WTC11 (cell line): ENCODE data around the gene ZNRF3. TPM values are rescaled to one million over a fixed set of nuclear protein-coding genes. Genes with fewer than 3 reads are reported as not detected.
A peak's percentile ranks its signal among the peaks of the same experiment; 100 is the strongest.

ENCODE experiments used
- ATAC-seq: fragments of 200-7000 bp; cut with Tn5 transposase; 2 replicates; pipeline ENCODE4 v1.10.0; 2021; ENCODE audit warnings: mild to moderate bottlenecking, moderate library complexity
- CTCF ChIA-PET: fragments of 300-600 bp; sonication (Branson Sonifier 250); formaldehyde crosslinking; loops from one replicate; lab custom pipeline; 2021; ENCODE audit warnings: antibody characterized with exemption; lab: Charles Lee
- POLR2A ChIA-PET: fragments of 350-600 bp; sonication (Branson Sonifier 250); formaldehyde crosslinking; loops from one replicate; lab custom pipeline; 2021; ENCODE audit warnings: antibody characterized with exemption; lab: Charles Lee
- DNase-seq: peaks from one replicate; pipeline ENCODE4 v3.0.0; 2021; ENCODE audit warnings: low spot score
- H3K27ac Mint-ChIP-seq: 2 replicates; pipeline ENCODE4 v1.8.0; 2021; ENCODE audit warnings: mixed read lengths
- H3K27me3 Mint-ChIP-seq: 2 replicates; pipeline ENCODE4 v1.8.0; 2021; ENCODE audit warnings: low read depth, mild to moderate bottlenecking, moderate library complexity, mixed read lengths
- H3K36me3 Mint-ChIP-seq: 2 replicates; pipeline ENCODE4 v1.8.0; 2021; ENCODE audit warnings: mixed read lengths
- H3K4me1 Mint-ChIP-seq: 2 replicates; pipeline ENCODE4 v1.8.0; 2022; ENCODE audit warnings: mixed read lengths
- H3K4me3 Mint-ChIP-seq: 2 replicates; pipeline ENCODE4 v1.8.0; 2021; ENCODE audit warnings: mild to moderate bottlenecking, moderate library complexity, mixed read lengths
- H3K9me3 Mint-ChIP-seq: 2 replicates; pipeline ENCODE4 v1.8.0; 2021; ENCODE audit warnings: mixed read lengths
- ETV6 ChIP-seq: sonication (generic); formaldehyde crosslinking; IDR thresholded peaks from 2 replicates; pipeline ENCODE4 v1.8.1; 2022; ENCODE audit warnings: mild to moderate bottlenecking, missing genetic modification reagents
- HMGXB4 ChIP-seq: sonication (generic); formaldehyde crosslinking; IDR thresholded peaks from 2 replicates; pipeline ENCODE4 v1.8.1; 2023; ENCODE audit warnings: mild to moderate bottlenecking, moderate library complexity, missing genetic modification reagents
- JAZF1 ChIP-seq: fragments of 250-450 bp; sonication (Bioruptor Pico); IDR thresholded peaks from 2 replicates; pipeline ENCODE4 v1.9.0; 2021; ENCODE audit warnings: moderate library complexity, mild to moderate bottlenecking, inconsistent platforms
- PRDM15 ChIP-seq: sonication (generic); formaldehyde crosslinking; IDR thresholded peaks from 2 replicates; pipeline ENCODE4 v1.8.0; 2022; ENCODE audit warnings: missing genetic modification reagents
- SMAD3 ChIP-seq: sonication (generic); formaldehyde crosslinking; IDR thresholded peaks from 2 replicates; pipeline ENCODE4 v1.8.0; 2022; ENCODE audit warnings: missing genetic modification reagents, mild to moderate bottlenecking, borderline replicate concordance
- TEAD4 ChIP-seq: sonication (generic); formaldehyde crosslinking; IDR thresholded peaks from 2 replicates; pipeline ENCODE4 v1.8.0; 2022; ENCODE audit warnings: mild to moderate bottlenecking, missing genetic modification reagents
- ZNF317 ChIP-seq: sonication (generic); formaldehyde crosslinking; IDR thresholded peaks from 2 replicates; pipeline ENCODE4 v1.8.1; 2023; ENCODE audit warnings: low read depth, mild to moderate bottlenecking, moderate library complexity, missing genetic modification reagents, borderline replicate concordance
- ZNF512 ChIP-seq: sonication (generic); formaldehyde crosslinking; IDR thresholded peaks from 2 replicates; pipeline ENCODE4 v1.8.1; 2022; ENCODE audit warnings: missing genetic modification reagents, borderline replicate concordance
- ZSCAN18 ChIP-seq: fragments of 250-450 bp; sonication (Bioruptor Pico); IDR thresholded peaks from 2 replicates; pipeline ENCODE4 v2.1.2; 2022; ENCODE audit warnings: mild to moderate bottlenecking, moderate library complexity
- total RNA-seq: library from RNA; stranded (reverse); gene quantifications from 3 replicates; pipeline ENCODE4 v1.2.3, GENCODE V29; 2021
- TF ChIP-seq, protein P1 (sequence below): sonication (generic); formaldehyde crosslinking; IDR thresholded peaks from 2 replicates; pipeline ENCODE4 v1.8.1; 2023; ENCODE audit warnings: mild to moderate bottlenecking, missing genetic modification reagents, borderline replicate concordance
- TF ChIP-seq, protein P2 (sequence below): sonication (generic); formaldehyde crosslinking; IDR thresholded peaks from 2 replicates; pipeline ENCODE4 v1.8.1; 2022; ENCODE audit warnings: low read depth, missing genetic modification reagents, borderline replicate concordance

ZNRF3 gene
- total RNA-seq, 1 experiment from 2014 or later = 25.4 TPM

- TF ChIP-seq HMGXB4 = no peak
- TF ChIP-seq PRDM15 = no peak
Measured at GRCh38 chr22:28977481-28977971, 94.2 kb downstream of the ZNRF3 start (continued).

- peak overlapping the region; percentile 67; the same call in 1 of the 2 replicates for H3K27ac Mint-ChIP-seq
Measured at GRCh38 chr22:28978158-28978557, 94.8 kb downstream of the ZNRF3 start.

More at GRCh38 chr22:28978158-28978557, 94.8 kb downstream of the ZNRF3 start:
- Mint-ChIP-seq H3K4me1 (peaks cover 56% of the 10 kb centered on the region), H3K27me3 (no peaks in the 10 kb centered on the region), H3K9me3 (no peaks in the 10 kb centered on the region), H3K36me3 (no peaks in the 10 kb centered on the region), H3K4me3 (no peak overlapping the region)
- no peak for ATAC-seq
- CTCF ChIA-PET = no interaction called here
- DNase-seq = no peak
- TF ChIP-seq, protein P1, sequence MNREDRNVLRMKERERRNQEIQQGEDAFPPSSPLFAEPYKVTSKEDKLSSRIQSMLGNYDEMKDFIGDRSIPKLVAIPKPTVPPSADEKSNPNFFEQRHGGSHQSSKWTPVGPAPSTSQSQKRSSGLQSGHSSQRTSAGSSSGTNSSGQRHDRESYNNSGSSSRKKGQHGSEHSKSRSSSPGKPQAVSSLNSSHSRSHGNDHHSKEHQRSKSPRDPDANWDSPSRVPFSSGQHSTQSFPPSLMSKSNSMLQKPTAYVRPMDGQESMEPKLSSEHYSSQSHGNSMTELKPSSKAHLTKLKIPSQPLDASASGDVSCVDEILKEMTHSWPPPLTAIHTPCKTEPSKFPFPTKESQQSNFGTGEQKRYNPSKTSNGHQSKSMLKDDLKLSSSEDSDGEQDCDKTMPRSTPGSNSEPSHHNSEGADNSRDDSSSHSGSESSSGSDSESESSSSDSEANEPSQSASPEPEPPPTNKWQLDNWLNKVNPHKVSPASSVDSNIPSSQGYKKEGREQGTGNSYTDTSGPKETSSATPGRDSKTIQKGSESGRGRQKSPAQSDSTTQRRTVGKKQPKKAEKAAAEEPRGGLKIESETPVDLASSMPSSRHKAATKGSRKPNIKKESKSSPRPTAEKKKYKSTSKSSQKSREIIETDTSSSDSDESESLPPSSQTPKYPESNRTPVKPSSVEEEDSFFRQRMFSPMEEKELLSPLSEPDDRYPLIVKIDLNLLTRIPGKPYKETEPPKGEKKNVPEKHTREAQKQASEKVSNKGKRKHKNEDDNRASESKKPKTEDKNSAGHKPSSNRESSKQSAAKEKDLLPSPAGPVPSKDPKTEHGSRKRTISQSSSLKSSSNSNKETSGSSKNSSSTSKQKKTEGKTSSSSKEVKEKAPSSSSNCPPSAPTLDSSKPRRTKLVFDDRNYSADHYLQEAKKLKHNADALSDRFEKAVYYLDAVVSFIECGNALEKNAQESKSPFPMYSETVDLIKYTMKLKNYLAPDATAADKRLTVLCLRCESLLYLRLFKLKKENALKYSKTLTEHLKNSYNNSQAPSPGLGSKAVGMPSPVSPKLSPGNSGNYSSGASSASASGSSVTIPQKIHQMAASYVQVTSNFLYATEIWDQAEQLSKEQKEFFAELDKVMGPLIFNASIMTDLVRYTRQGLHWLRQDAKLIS (CRISPR knock-in tag) = no peak
- TF ChIP-seq JAZF1 (no peak), SMAD3 (CRISPR knock-in tag) (no peak), ETV6 (CRISPR knock-in tag) (no peak), ZNF512 (no peak), ZSCAN18 (CRISPR knock-in tag) (no peak), ZNF317 (CRISPR knock-in tag) (no peak), TEAD4 (CRISPR knock-in tag) (no peak)
- TF ChIP-seq, protein P2, sequence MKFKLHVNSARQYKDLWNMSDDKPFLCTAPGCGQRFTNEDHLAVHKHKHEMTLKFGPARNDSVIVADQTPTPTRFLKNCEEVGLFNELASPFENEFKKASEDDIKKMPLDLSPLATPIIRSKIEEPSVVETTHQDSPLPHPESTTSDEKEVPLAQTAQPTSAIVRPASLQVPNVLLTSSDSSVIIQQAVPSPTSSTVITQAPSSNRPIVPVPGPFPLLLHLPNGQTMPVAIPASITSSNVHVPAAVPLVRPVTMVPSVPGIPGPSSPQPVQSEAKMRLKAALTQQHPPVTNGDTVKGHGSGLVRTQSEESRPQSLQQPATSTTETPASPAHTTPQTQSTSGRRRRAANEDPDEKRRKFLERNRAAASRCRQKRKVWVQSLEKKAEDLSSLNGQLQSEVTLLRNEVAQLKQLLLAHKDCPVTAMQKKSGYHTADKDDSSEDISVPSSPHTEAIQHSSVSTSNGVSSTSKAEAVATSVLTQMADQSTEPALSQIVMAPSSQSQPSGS (CRISPR knock-in tag) = no peak
- POLR2A ChIA-PET = interaction anchor here (0.9 kb wide), 1 partner anchor 11 kb away, joined by 3 read pairs; no protein-coding TSS in a partner anchor
